Caco-2 (cell line): ENCODE measurements around the gene LAGE3. TPM values are rescaled to one million over a fixed set of nuclear protein-coding genes. Genes with fewer than 3 reads are reported as not detected.

Experiments used
- BruUV-seq: library from RNA; stranded (reverse); fragments of 400-500 nt; replicated peaks from 2 replicates; lab custom pipeline; 2021; lab: Mats Ljungman, UMichigan
- CTCF ChIA-PET: fragments of 300-600 bp; sonication (Branson Sonifier 250); formaldehyde crosslinking; loops from one replicate; lab custom pipeline; 2022; ENCODE audit warnings: antibody characterized with exemption; lab: Charles Lee
- POLR2A ChIA-PET: fragments of 300-600 bp; sonication (Branson Sonifier 250); formaldehyde crosslinking; loops from one replicate; lab custom pipeline; 2022; ENCODE audit warnings: antibody characterized with exemption; lab: Charles Lee
- DNase-seq, 2 experiments: peaks; one replicate each; pipeline versions ENCODE4 v3.0.0 to v3.0.0-alpha.2; 2020 to 2022
- H3K27me3 ChIP-seq: replicated peaks from 2 replicates; pipeline ENCODE4 v1.6.0; 2011; ENCODE audit warnings: low read length; ENCODE audit not compliant: control insufficient read depth, insufficient read depth
- H3K36me3 ChIP-seq: 2 replicates; pipeline ENCODE4 v1.5.1; 2011; ENCODE audit warnings: low read length; ENCODE audit not compliant: control insufficient read depth, insufficient read depth
- H3K4me1 ChIP-seq: fragments of 250-450 bp; sonication (Bioruptor Pico); 2 replicates; pipeline ENCODE4 v1.5.1; 2020; ENCODE audit warnings: mild to moderate bottlenecking
- H3K4me3 ChIP-seq: 2 replicates; pipeline ENCODE4 v1.5.1; 2011; ENCODE audit warnings: low read depth, mild to moderate bottlenecking, control low read depth, low read length
- H3K9me3 ChIP-seq: fragments of 250-450 bp; sonication (Bioruptor Pico); 2 replicates; pipeline ENCODE4 v1.5.1; 2020; ENCODE audit warnings: mild to moderate bottlenecking, moderate library complexity
- H3K27ac Mint-ChIP-seq: one replicate; pipeline ENCODE4 v1.8.0; 2022; ENCODE audit warnings: mixed read lengths; ENCODE audit not compliant: unreplicated experiment
- H3K27me3 Mint-ChIP-seq: one replicate; pipeline ENCODE4 v1.8.0; 2022; ENCODE audit warnings: mixed read lengths; ENCODE audit not compliant: insufficient read depth, unreplicated experiment
- H3K36me3 Mint-ChIP-seq: one replicate; pipeline ENCODE4 v1.8.0; 2022; ENCODE audit warnings: mild to moderate bottlenecking, mixed read lengths; ENCODE audit not compliant: insufficient read depth, unreplicated experiment
- H3K4me1 Mint-ChIP-seq: one replicate; pipeline ENCODE4 v1.8.0; 2022; ENCODE audit warnings: low read depth, mixed read lengths; ENCODE audit not compliant: unreplicated experiment
- H3K4me3 Mint-ChIP-seq: one replicate; pipeline ENCODE4 v1.8.0; 2022; ENCODE audit warnings: mild to moderate bottlenecking, moderate library complexity, mixed read lengths; ENCODE audit not compliant: unreplicated experiment
- H3K9me3 Mint-ChIP-seq: one replicate; pipeline ENCODE4 v1.8.0; 2022; ENCODE audit warnings: mixed read lengths; ENCODE audit not compliant: unreplicated experiment
- CTCF ChIP-seq, 2 experiments: fragments of 200-600 bp in 1 of 2; IDR thresholded peaks; 1 replicate in 1 of 2; 2 replicates in 1 of 2; pipeline versions ENCODE4 v1.5.1 to v1.8.0; 2011 to 2022; ENCODE audit warnings: antibody characterized with exemption in 1 of 2, control low read depth in 1 of 2, inconsistent platforms in 1 of 2, low read depth in 1 of 2, low read length in 1 of 2, mild to moderate bottlenecking in 1 of 2, moderate library complexity in 1 of 2; ENCODE audit not compliant: insufficient read depth in 1 of 2, severe bottlenecking in 1 of 2, unreplicated experiment in 1 of 2
- intact Hi-C: fragments of 100-400 bp; cut with micrococcal nuclease; formaldehyde crosslinking; loops from one replicate; pipeline ENCODE4 v1.10.0; 2022; ENCODE audit not compliant: unreplicated experiment
- total RNA-seq: library from RNA; stranded (reverse); gene quantifications from 2 replicates; pipeline ENCODE4 v1.2.3, GENCODE V29; 2022

LAGE3 gene
- total RNA-seq, 1 experiment from 2014 or later: 26.0 TPM

GRCh38 chrX:154437971-154438893, 40.8 kb downstream of the LAGE3 start:
- ChIA-PET CTCF (no interaction called here), POLR2A (no interaction called here)
- Histone ChIP-seq H3K27me3 (no peaks in the 10 kb centered on the region), H3K4me3 (peak overlapping the region; percentile 72), H3K9me3 (no peaks in the 10 kb centered on the region), H3K36me3 (no peaks in the 10 kb centered on the region), H3K4me1 (no peaks in the 10 kb centered on the region)
- Mint-ChIP-seq H3K9me3 (no peaks in the 10 kb centered on the region), H3K27me3 (no peaks in the 10 kb centered on the region), H3K36me3 (peaks cover 8% of the 10 kb centered on the region), H3K4me1 (no peaks in the 10 kb centered on the region), H3K4me3 (peak overlapping the region; percentile 77), H3K27ac (peak overlapping the region; percentile 39)
- no peak for DNase-seq
- BruUV-seq: TSS peak; percentile 2
- no peak for TF ChIP-seq CTCF (IDR thresholded peaks at IDR 0.05; ENCODE audit: insufficient read depth in 1 of 2, low read depth in 1 of 2, low read length in 1 of 2, severe bottlenecking in 1 of 2, unreplicated experiment in 1 of 2)
- intact Hi-C loops: no loop called here

- peaks cover 8% of the 10 kb centered on the region for H3K36me3 Mint-ChIP-seq
- intact Hi-C loops: no loop called here
- no TSS peak for BruUV-seq
- H3K4me3 ChIP-seq: peak within 1 kb of the TSS; percentile 72
- POLR2A ChIA-PET: no interaction called here
- H3K9me3 Mint-ChIP-seq: no peaks in the 10 kb centered on the region
- no peaks in the 10 kb centered on the region for H3K9me3 ChIP-seq
- no peaks in the 10 kb centered on the region for H3K27me3 ChIP-seq
- H3K4me1 Mint-ChIP-seq: no peaks in the 10 kb centered on the region
- peak within 1 kb of the TSS; percentile 77 for H3K4me3 Mint-ChIP-seq
- CTCF ChIA-PET: no interaction called here
- no peaks in the 10 kb centered on the region for H3K27me3 Mint-ChIP-seq
- H3K36me3 ChIP-seq: no peaks in the 10 kb centered on the region
- peak within 1 kb of the TSS; percentile 39 for H3K27ac Mint-ChIP-seq
- no peak for TF ChIP-seq CTCF (IDR thresholded peaks at IDR 0.05; ENCODE audit: insufficient read depth in 1 of 2, low read depth in 1 of 2, low read length in 1 of 2, severe bottlenecking in 1 of 2, unreplicated experiment in 1 of 2)
- H3K4me1 ChIP-seq: no peaks in the 10 kb centered on the region
- peak; percentile 56 to 60 for DNase-seq
Measured at GRCh38 chrX:154436983-154437752, 41.9 kb downstream of the LAGE3 start, which contains the start of gene GDI1. TSS of gene GDI1 (plus strand) at chrX:154437154. CDS start at chrX:154437255, 101 bp downstream.

- no peaks in the 10 kb centered on the region for H3K27me3 Mint-ChIP-seq
- DNase-seq: no peak
- H3K9me3 Mint-ChIP-seq: no peaks in the 10 kb centered on the region
- no peak for TF ChIP-seq CTCF (IDR thresholded peaks at IDR 0.05; ENCODE audit: insufficient read depth in 1 of 2, low read depth in 1 of 2, low read length in 1 of 2, severe bottlenecking in 1 of 2, unreplicated experiment in 1 of 2)
- Histone ChIP-seq H3K9me3 (no peaks in the 10 kb centered on the region), H3K27me3 (no peaks in the 10 kb centered on the region), H3K4me3 (peak overlapping the region; percentile 72), H3K4me1 (no peaks in the 10 kb centered on the region), H3K36me3 (no peaks in the 10 kb centered on the region)
- POLR2A ChIA-PET: no interaction called here
- intact Hi-C loops: no loop called here
- CTCF ChIA-PET: no interaction called here
- H3K4me3 Mint-ChIP-seq: peak overlapping the region; percentile 77
- peaks cover 8% of the 10 kb centered on the region for H3K36me3 Mint-ChIP-seq
- BruUV-seq: no TSS peak
- H3K4me1 Mint-ChIP-seq: no peaks in the 10 kb centered on the region
- no peak overlapping the region for H3K27ac Mint-ChIP-seq
Measured at GRCh38 chrX:154436374-154436982, 42.6 kb downstream of the LAGE3 start.
